Endothelial cell of umbilical vein (primary cell): ENCODE data around the gene FAM117B.

Experiments used
- CTCF ChIP-seq, 2 donors: IDR thresholded peaks; 1 replicate in 1 of 2; 2 replicates in 1 of 2; pipeline ENCODE4 v1.5.1; 2011; ENCODE audit warnings: low read length in 2 of 2, mild to moderate bottlenecking in 2 of 2, moderate library complexity in 2 of 2, control low read depth in 1 of 2, inconsistent platforms in 1 of 2, low read depth in 1 of 2; ENCODE audit not compliant: insufficient read depth in 1 of 2; ENCODE audit errors: extremely low read depth in 1 of 2
- MAX ChIP-seq: IDR thresholded peaks from 2 replicates; pipeline ENCODE4 v1.6.1; 2011; ENCODE audit not compliant: insufficient read depth, insufficient read length

GRCh38 chr2:202634556-202635427 is at the start of gene FAM117B:
- TF ChIP-seq CTCF (IDR thresholded peaks at IDR 0.05; ENCODE audit: extremely low read depth in 1 of 2, insufficient read depth in 1 of 2, low read depth in 1 of 2, low read length in 2 of 2) = peak in 1 of 2 donors; percentile 6
- peak; percentile 40 for TF ChIP-seq MAX
